ENCODE data around the gene GLYATL3.

GLYATL3 gene

GRCh38 chr6:49514571-49515484, 15.1 kb downstream of the GLYATL3 start:
- no peak overlapping the region for H3K27ac ChIP-seq
- TF ChIP-seq, protein P1, sequence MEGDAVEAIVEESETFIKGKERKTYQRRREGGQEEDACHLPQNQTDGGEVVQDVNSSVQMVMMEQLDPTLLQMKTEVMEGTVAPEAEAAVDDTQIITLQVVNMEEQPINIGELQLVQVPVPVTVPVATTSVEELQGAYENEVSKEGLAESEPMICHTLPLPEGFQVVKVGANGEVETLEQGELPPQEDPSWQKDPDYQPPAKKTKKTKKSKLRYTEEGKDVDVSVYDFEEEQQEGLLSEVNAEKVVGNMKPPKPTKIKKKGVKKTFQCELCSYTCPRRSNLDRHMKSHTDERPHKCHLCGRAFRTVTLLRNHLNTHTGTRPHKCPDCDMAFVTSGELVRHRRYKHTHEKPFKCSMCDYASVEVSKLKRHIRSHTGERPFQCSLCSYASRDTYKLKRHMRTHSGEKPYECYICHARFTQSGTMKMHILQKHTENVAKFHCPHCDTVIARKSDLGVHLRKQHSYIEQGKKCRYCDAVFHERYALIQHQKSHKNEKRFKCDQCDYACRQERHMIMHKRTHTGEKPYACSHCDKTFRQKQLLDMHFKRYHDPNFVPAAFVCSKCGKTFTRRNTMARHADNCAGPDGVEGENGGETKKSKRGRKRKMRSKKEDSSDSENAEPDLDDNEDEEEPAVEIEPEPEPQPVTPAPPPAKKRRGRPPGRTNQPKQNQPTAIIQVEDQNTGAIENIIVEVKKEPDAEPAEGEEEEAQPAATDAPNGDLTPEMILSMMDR (IDR thresholded peaks at IDR 0.05), result no peak

DNA sequence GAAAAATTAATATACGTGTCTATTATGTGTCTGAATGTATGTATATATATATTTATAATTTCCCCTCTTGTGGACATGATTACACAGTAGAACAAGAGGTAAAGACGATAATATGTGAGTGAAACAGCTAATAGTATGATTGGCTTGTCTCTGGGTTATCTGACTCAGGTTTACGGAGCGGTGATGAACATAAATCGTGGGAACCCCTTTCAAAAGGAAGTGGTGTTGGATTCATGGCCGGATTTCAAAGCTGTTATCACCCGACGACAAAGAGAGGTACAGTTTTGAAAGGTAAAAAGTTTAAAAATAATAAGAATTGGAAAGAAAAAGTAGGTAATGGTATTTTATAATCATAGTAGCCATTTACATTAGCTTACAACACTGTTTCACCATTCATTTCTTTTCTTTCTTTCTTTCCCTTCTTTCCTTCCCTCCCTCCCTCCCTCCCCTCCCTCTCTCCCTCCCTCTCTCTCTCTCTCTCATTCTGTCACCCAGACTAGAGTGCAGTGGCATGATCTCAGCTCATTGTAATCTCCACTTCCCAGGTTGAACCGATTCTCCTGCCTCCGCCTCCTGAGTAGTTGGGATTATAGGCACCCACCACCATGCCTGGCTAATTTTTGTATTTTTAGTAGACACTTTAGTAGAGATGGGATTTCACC, 15.9 kb downstream of the GLYATL3 start:
- TF ChIP-seq, protein P1 (IDR thresholded peaks at IDR 0.05), result no peak
- no peak overlapping the region for H3K4me3 ChIP-seq
- no peak overlapping the region for H3K27ac ChIP-seq
- DNase-seq (ENCODE audit: low spot score), result no peak

More at GRCh38 chr6:49514571-49515484, 15.1 kb downstream of the GLYATL3 start:
- no peak for DNase-seq (ENCODE audit: low spot score)
- no peak overlapping the region for H3K4me3 ChIP-seq

DNA sequence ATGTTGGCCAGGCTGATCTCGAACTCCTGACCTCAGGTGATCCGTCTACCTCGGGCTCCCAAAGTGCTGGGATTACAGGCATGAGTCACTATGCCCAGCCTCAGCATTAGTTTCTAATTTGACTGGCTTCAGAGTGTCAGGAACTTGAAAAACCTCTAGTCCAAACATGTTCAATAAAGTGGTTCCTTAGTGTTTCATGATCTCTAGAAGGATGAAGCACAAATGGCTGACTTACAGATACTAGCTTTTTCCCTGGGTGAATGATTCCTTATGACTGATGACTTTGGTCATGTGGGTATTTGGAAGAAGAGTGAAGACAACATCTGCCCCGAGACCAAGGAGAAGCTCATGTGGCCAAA, 16.4 kb downstream of the GLYATL3 start:
- DNase-seq (ENCODE audit: low spot score), result no peak
- Histone ChIP-seq H3K4me3 (no peak overlapping the region), H3K27ac (no peak overlapping the region)
- TF ChIP-seq, protein P1 (IDR thresholded peaks at IDR 0.05), result no peak

GRCh38 chr6:49517919-49518318, 18.2 kb downstream of the GLYATL3 start:
- DNase-seq (ENCODE audit: low spot score), result no peak
- Histone ChIP-seq H3K27ac (no peak overlapping the region), H3K4me3 (no peak overlapping the region)
- TF ChIP-seq, protein P1 (IDR thresholded peaks at IDR 0.05), result no peak

DNA sequence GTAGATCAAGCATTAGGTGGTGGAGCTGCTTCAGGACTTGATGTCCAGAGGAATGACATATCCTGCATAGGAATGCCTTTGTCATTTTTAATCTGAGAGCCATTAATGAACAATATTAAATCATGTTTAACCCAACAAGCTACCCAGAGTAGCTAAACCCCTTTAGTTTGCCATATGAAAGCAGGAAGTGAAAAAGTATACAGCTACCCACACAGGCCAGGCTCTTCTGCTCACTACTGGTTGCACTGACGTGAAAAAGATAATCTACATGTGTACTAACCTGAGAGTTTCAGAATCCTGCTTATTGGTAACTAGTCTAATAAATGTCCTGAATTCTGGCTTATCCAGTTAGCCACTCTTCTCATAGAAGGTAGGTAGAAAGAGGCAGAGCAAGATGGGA, 19.9 kb downstream of the GLYATL3 start:
- Histone ChIP-seq H3K4me3 (no peak overlapping the region), H3K27ac (no peak overlapping the region)
- DNase-seq (ENCODE audit: low spot score), result no peak
- TF ChIP-seq, protein P1 (IDR thresholded peaks at IDR 0.05), result no peak

- TF ChIP-seq, protein P1 (IDR thresholded peaks at IDR 0.05), result no peak
- DNase-seq (ENCODE audit: low spot score), result no peak
- Histone ChIP-seq H3K27ac (no peak overlapping the region), H3K4me3 (no peak overlapping the region)
Measured at GRCh38 chr6:49522710-49523593, 23.2 kb downstream of the GLYATL3 start.

Measured in coronary artery (tissue), 2 donors.